ENCODE measurements around the gene ZNF730. TPM values are rescaled to one million over a fixed set of nuclear protein-coding genes. Genes with fewer than 3 reads are reported as not detected.
A peak's percentile ranks its signal among the peaks of the same experiment; 100 is the strongest.
"Not testable (repeated sequence)": the region's sequence is repeated elsewhere in the genome, so short reads cannot be mapped to it uniquely, and the experiment has no call there.

Gene ZNF730
- polyA plus RNA-seq (ENCODE audit: low read depth in 6 of 6) = 1 to 10 TPM in 2 of 6 donors, under 1 TPM in 3, not detected in 1; 0.12 to 1.9 (median 0.86) TPM

- Mint-ChIP-seq H3K36me3 (no peaks in the 10 kb centered on the region), H3K9me3 (no peaks in the 10 kb centered on the region), H3K27ac (peak within 1 kb of the TSS; percentile 76 to 92 (median 88))
Observed at GRCh38 chr19:23116802-23117571, at the start of gene ZNF730. Gene ZNF730 (plus strand): TSS chr19:23117025. CDS start chr19:23117174, 149 bp downstream.

DNA sequence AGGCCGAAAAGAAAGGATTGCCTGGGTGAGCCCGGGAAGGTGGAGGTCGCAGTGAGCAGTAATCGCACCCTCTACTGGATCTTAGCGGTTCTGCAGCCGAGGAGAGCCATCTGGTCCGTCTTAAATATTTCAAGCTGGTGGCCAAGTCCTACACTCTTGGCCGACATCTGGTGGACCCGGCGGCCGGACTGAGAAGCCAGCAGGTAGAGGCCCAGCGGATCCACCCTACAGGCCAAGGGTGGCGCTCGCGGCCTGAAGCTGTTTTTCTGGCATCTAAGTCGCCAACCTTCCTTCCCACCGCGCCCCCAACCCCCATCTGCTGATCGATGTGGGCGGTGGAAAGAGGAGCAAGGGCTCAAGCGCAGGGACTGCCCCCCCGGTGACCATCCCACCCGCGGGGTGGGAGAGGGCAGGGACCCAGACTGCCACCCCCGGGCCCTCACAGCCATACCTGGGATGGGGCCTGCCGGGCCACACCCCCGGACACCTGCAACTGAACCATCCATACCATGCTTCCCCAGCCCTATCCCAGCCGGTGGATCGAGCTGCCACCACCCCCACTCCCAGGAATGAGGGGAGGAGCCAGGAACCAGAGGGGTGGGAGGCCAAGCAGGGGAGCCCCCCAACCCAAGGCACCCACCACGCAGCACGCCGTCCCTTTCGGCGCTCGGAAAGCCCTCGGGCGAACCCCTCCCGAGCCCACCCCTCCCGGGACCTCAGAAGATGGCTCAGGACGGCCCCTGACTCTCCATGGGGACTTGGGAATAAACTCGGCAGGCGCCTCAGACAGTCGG lies 46.3 kb upstream of the ZNF730 start:
- Mint-ChIP-seq H3K9me3 (peaks cover 0 to 9% (median 2%) of the 10 kb centered on the region in 7 donors), H3K4me1 (peaks cover 4 to 22% (median 6%) of the 10 kb centered on the region in 3 donors), H3K27ac (no peak overlapping the region), H3K4me3 (peak overlapping the region in 7 of 8 donors; percentile 35 to 86 (median 61)), H3K36me3 (peaks cover 0 to 18% of the 10 kb centered on the region in 2 donors), H3K27me3 (peaks cover 28 to 55% (median 49%) of the 10 kb centered on the region in 3 donors)
- ATAC-seq (ENCODE audit: low read depth in 2 of 2) (no peak), DNase-seq (no peak)

More at GRCh38 chr19:23116802-23117571, at the start of gene ZNF730:
- peak; percentile 61 for DNase-seq
- H3K4me3 Mint-ChIP-seq = peak within 1 kb of the TSS; percentile 90 to 96 (median 94)
- peak; percentile 91 to 95 for ATAC-seq (ENCODE audit: low read depth in 2 of 2)
- no peaks in the 10 kb centered on the region for H3K27me3 Mint-ChIP-seq
- peaks cover 8 to 18% (median 15%) of the 10 kb centered on the region in 3 donors for H3K4me1 Mint-ChIP-seq

- ATAC-seq (ENCODE audit: low read depth in 2 of 2) (peak; percentile 16 to 61), DNase-seq (no peak)
- Mint-ChIP-seq H3K9me3 (peaks cover 0 to 9% (median 2%) of the 10 kb centered on the region in 7 donors), H3K27ac (peak overlapping the region in 1 of 6 donors; percentile 47), H3K4me3 (peak overlapping the region; percentile 40 to 82 (median 62)), H3K4me1 (peaks cover 6 to 25% (median 8%) of the 10 kb centered on the region in 3 donors), H3K36me3 (peaks cover 0 to 18% of the 10 kb centered on the region in 2 donors), H3K27me3 (peaks cover 28 to 61% (median 49%) of the 10 kb centered on the region in 3 donors)
Observed at GRCh38 chr19:23071147-23071511, 45.7 kb upstream of the ZNF730 start.

DNA sequence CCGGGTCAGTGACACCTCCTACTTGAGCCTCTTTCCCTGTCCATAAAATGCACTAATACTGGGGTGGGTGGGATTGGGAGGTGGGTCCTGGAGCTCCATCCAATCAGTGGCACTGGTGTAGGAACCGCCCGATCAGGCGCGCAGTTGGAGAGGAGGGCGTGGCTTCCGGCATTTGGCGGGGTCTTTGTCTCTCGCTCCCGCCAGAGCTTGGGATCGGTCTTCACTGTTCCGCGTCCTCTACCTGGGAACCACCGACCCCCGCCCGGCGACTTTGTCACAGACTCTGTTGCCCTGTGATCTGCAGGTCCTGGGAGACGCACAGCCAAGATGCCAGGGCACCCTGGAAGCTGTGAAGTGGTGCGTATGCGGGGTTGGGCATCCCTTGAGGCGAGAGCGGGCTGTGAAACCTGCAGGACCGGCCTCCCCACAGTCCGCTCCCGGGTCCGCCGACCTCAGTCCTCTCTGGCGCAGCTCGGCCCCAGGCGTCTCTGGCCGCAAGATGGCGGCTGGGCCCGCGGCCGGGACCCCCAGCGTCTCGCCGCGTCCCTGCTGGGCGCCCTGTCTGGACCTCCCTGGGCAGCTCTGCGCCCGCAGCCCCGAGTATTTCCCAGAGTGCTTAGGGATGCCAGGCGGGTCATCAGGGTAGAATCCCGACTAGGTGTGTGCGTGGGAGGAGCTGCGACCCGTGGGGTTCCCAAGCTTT lies 41.6 kb upstream of the ZNF730 start:
- Mint-ChIP-seq H3K4me1 (peaks cover 6 to 26% (median 11%) of the 10 kb centered on the region in 3 donors), H3K36me3 (peaks cover 0 to 10% of the 10 kb centered on the region in 2 donors), H3K4me3 (peak overlapping the region; percentile 72 to 92 (median 82)), H3K9me3 (peaks cover 0 to 6% (median 0%) of the 10 kb centered on the region in 7 donors), H3K27me3 (peaks cover 19 to 37% (median 30%) of the 10 kb centered on the region in 3 donors), H3K27ac (no peak overlapping the region)
- ATAC-seq (ENCODE audit: low read depth in 2 of 2) (peak; percentile 43 to 45), DNase-seq (no peak)

DNA sequence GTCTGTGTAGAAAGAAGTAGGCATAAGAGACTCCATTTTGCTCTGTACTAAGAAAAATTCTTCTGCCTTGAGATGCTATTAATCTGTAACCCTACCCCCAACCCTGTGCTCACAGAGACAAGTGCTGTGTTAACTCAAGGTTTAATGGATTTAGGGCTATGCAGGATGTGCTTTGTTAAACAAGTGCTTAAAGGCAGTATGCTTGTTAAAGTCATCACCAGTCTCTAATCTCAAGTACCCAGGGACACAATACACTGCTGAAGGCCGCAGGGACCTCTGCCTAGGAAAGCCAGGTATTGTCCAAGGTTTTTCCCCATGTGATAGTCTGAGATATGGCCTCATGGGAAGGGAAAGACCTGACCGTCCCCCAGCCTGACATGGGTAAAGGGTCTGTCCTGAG lies 39.0 kb upstream of the ZNF730 start:
- Mint-ChIP-seq H3K27me3 (peaks cover 6 to 18% (median 13%) of the 10 kb centered on the region in 3 donors), H3K4me1 (peaks cover 0 to 12% (median 7%) of the 10 kb centered on the region in 3 donors), H3K4me3 (peak overlapping the region in 1 of 8 donors; percentile 1)
- ATAC-seq (ENCODE audit: low read depth in 2 of 2); DNase-seq; H3K9me3 Mint-ChIP-seq; H3K36me3 Mint-ChIP-seq; H3K27ac Mint-ChIP-seq: not testable (repeated sequence)

GRCh38 chr19:23093832-23094231 lies 23.0 kb upstream of the ZNF730 start:
- H3K4me1 Mint-ChIP-seq = no peaks in the 10 kb centered on the region
- peaks cover 14 to 48% (median 35%) of the 10 kb centered on the region in 7 donors for H3K9me3 Mint-ChIP-seq
- H3K36me3 Mint-ChIP-seq = peaks cover 8 to 17% of the 10 kb centered on the region in 2 donors
- no peaks in the 10 kb centered on the region for H3K27me3 Mint-ChIP-seq
- ATAC-seq (ENCODE audit: low read depth in 2 of 2) = no peak
- no peak for DNase-seq
- H3K4me3 Mint-ChIP-seq = no peak overlapping the region
- no peak overlapping the region for H3K27ac Mint-ChIP-seq

DNA sequence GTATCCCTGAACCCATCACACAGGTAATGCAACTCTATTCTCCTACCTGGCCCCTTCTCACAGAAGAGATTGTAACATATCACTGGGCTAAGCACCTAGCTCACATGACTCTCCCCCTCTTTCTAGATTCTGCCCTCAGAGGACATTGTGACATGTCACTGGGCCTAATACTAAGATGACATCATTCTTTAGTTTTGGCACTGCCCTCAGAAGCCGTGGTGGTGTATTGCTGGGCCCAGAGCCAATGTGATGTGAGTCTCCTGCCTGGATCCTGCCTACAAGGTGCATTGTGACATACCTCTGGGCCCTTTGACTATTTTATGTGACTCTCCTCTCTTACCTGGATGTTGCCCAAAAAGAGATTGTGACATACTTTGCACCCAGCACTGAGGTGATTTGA lies 21.4 kb upstream of the ZNF730 start:
- Mint-ChIP-seq H3K9me3 (peaks cover 11 to 32% (median 21%) of the 10 kb centered on the region in 7 donors), H3K4me1 (no peaks in the 10 kb centered on the region), H3K27me3 (no peaks in the 10 kb centered on the region), H3K36me3 (peaks cover 7 to 8% of the 10 kb centered on the region in 2 donors), H3K27ac (no peak overlapping the region), H3K4me3 (no peak overlapping the region)
- no peak for DNase-seq
- ATAC-seq (ENCODE audit: low read depth in 2 of 2) = no peak

- Mint-ChIP-seq H3K9me3 (peaks cover 0 to 11% (median 9%) of the 10 kb centered on the region in 7 donors), H3K4me3 (no peak overlapping the region), H3K4me1 (no peaks in the 10 kb centered on the region), H3K27me3 (no peaks in the 10 kb centered on the region), H3K27ac (no peak overlapping the region), H3K36me3 (peaks cover 4 to 7% of the 10 kb centered on the region in 2 donors)
- ATAC-seq (ENCODE audit: low read depth in 2 of 2) = no peak
- DNase-seq = no peak
Observed at GRCh38 chr19:23098286-23098685, 18.5 kb upstream of the ZNF730 start.

GRCh38 chr19:23098988-23099387 lies 17.8 kb upstream of the ZNF730 start:
- Mint-ChIP-seq H3K27ac (no peak overlapping the region), H3K4me3 (no peak overlapping the region), H3K9me3 (peaks cover 0 to 10% (median 6%) of the 10 kb centered on the region in 7 donors), H3K4me1 (no peaks in the 10 kb centered on the region), H3K27me3 (no peaks in the 10 kb centered on the region), H3K36me3 (peaks cover 4 to 7% of the 10 kb centered on the region in 2 donors)
- DNase-seq = no peak
- ATAC-seq (ENCODE audit: low read depth in 2 of 2) = no peak

GRCh38 chr19:23099966-23100365 lies 16.9 kb upstream of the ZNF730 start:
- Mint-ChIP-seq H3K27ac (no peak overlapping the region), H3K4me3 (no peak overlapping the region), H3K27me3 (no peaks in the 10 kb centered on the region), H3K4me1 (no peaks in the 10 kb centered on the region), H3K36me3 (peaks cover 4 to 6% of the 10 kb centered on the region in 2 donors), H3K9me3 (peaks cover 0 to 7% (median 3%) of the 10 kb centered on the region in 7 donors)
- no peak for ATAC-seq (ENCODE audit: low read depth in 2 of 2)
- DNase-seq = no peak

DNA sequence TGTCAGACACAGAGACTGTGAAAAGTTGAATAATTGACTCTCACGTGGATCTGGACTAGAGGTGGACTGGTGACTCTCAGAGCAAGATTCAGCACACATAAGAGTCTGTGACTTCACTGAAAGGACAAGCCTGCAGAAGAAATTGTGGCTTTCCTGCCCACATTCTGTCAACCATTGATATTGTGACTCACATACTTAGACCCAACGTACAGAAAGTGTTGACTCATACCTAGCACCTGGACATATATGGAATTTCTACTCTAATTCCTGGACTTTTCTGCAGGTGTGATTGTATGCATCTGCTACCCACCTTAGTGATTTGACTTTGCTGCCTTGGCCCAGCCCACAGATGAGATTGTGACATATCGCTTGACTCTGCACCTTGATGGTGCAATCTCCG lies 15.6 kb upstream of the ZNF730 start:
- no peak overlapping the region for H3K27ac Mint-ChIP-seq
- ATAC-seq (ENCODE audit: low read depth in 2 of 2) = no peak
- peaks cover 0 to 3% (median 0%) of the 10 kb centered on the region in 7 donors for H3K9me3 Mint-ChIP-seq

GRCh38 chr19:23118400-23118799 lies 1.6 kb downstream of the ZNF730 start:
- no peak for DNase-seq
- peaks cover 8 to 18% (median 15%) of the 10 kb centered on the region in 3 donors for H3K4me1 Mint-ChIP-seq
- peak overlapping the region in 4 of 8 donors; percentile 57 to 96 (median 92) for H3K4me3 Mint-ChIP-seq
- peak overlapping the region in 2 of 6 donors; percentile 26 to 56 for H3K27ac Mint-ChIP-seq
- H3K27me3 Mint-ChIP-seq = no peaks in the 10 kb centered on the region
- H3K9me3 Mint-ChIP-seq = peaks cover 0 to 3% (median 0%) of the 10 kb centered on the region in 7 donors
- no peak for ATAC-seq (ENCODE audit: low read depth in 2 of 2)
- no peaks in the 10 kb centered on the region for H3K36me3 Mint-ChIP-seq

More for the DNA sequence above, 15.6 kb upstream of the ZNF730 start:
- peaks cover 0 to 4% of the 10 kb centered on the region in 2 donors for H3K36me3 Mint-ChIP-seq
- H3K27me3 Mint-ChIP-seq = no peaks in the 10 kb centered on the region
- DNase-seq = no peak
- H3K4me3 Mint-ChIP-seq = no peak overlapping the region
- no peaks in the 10 kb centered on the region for H3K4me1 Mint-ChIP-seq

GRCh38 chr19:23134211-23134610 lies 17.4 kb downstream of the ZNF730 start:
- not testable (repeated sequence) for H3K27me3 Mint-ChIP-seq; H3K36me3 Mint-ChIP-seq; DNase-seq; H3K4me3 Mint-ChIP-seq; H3K4me1 Mint-ChIP-seq; ATAC-seq (ENCODE audit: low read depth in 2 of 2); H3K27ac Mint-ChIP-seq
- peaks cover 2 to 20% (median 9%) of the 10 kb centered on the region in 7 donors for H3K9me3 Mint-ChIP-seq

Data from naive B cell (primary cell).